Large intestine (tissue), 3 donors: Measurements from ENCODE around the gene POLR1G. TPM values are rescaled to one million over a fixed set of nuclear protein-coding genes. Genes with fewer than 3 reads are reported as not detected.

ENCODE experiments used
- DNase-seq, 2 donors: peaks; one replicate each; pipeline versions ENCODE4 v3.0.0 to v3.0.0-alpha.2; 2013
- H3K27ac ChIP-seq: one replicate; pipeline ENCODE4 v1.5.1; 2013; ENCODE audit warnings: low read length
- H3K27me3 ChIP-seq: 2 replicates; pipeline ENCODE4 v1.6.1; 2013; ENCODE audit warnings: low read length; ENCODE audit not compliant: control insufficient read depth, insufficient read depth
- H3K36me3 ChIP-seq: 2 replicates; pipeline ENCODE4 v1.6.1; 2013; ENCODE audit warnings: low read length; ENCODE audit not compliant: control insufficient read depth, insufficient read depth
- H3K4me1 ChIP-seq: one replicate; pipeline ENCODE4 v1.6.1; 2013; ENCODE audit warnings: low read length; ENCODE audit not compliant: control insufficient read depth, insufficient read depth
- H3K4me3 ChIP-seq: one replicate; pipeline ENCODE4 v1.5.1; 2013; ENCODE audit warnings: low read length
- H3K9me3 ChIP-seq: one replicate; pipeline ENCODE4 v1.6.1; 2013; ENCODE audit warnings: mild to moderate bottlenecking, low read depth, low read length, moderate library complexity; ENCODE audit not compliant: control insufficient read depth
- WGBS: methylation state at CpG from one replicate; pipeline ENCODE4 v1.1.5; 2013; ENCODE audit warnings: low lambda C conversion rate; ENCODE audit not compliant: insufficient coverage; 5-methylcytosine and 5-hydroxymethylcytosine counted together
- polyA plus RNA-seq: library from polyadenylated mRNA; unstranded; fragments of 120-200 nt; gene quantifications from one replicate; pipeline ENCODE4 v1.2.1, GENCODE V29; 2013

The POLR1G gene
- polyA plus RNA-seq, 1 donor = 4.1 TPM

DNA sequence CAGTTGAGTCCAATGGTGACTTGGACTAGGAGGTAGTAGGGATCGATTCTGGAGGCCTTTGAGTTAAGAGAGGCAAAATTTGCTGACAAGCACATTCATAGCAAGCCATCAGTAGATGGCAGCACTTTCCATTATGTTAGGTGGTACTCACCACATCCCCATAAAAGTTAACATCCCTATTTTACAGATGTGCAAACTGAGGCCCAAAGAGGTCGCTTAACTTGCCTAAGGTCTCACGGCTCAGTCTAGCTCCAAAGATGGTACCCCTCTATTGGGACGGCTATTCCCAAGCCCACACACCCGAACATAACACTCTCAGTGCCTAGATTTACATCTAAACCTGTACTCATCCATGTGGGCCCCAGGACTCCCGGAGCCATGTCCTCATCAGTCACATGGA, 39.9 kb downstream of the POLR1G start:
- DNase-seq = no peak
- peaks cover 58% of the 10 kb centered on the region for H3K4me1 ChIP-seq
- WGBS = no CpG with 5 or more reads among the region's 6 CpGs
- no peaks in the 10 kb centered on the region for H3K9me3 ChIP-seq
- H3K4me3 ChIP-seq = no peak overlapping the region
- no peak overlapping the region for H3K27ac ChIP-seq
- no peaks in the 10 kb centered on the region for H3K36me3 ChIP-seq
- H3K27me3 ChIP-seq = no peaks in the 10 kb centered on the region

DNA sequence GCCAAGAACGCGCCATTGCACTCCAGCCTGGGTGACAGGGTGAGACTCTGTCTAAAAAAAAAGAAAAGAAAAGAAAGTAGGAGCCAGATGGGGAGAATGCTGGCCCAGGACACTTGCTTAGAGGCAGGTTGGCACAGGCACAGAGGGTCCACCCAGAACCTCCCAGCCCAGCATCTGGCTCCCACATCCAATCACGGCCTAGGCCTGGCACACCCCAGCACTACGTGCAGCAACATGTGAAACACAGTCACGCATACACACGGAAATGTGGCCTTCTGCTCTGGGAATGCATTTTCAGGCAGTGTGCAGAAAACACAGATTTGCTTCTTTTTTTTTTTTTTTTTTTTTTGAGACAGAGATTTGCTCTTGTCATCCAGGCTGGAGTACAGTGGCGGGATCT, 40.5 kb downstream of the POLR1G start:
- H3K4me1 ChIP-seq = peaks cover 60% of the 10 kb centered on the region
- H3K36me3 ChIP-seq = no peaks in the 10 kb centered on the region
- no peaks in the 10 kb centered on the region for H3K9me3 ChIP-seq
- DNase-seq = peak in 1 of 2 donors; percentile 36
- 60% methylated on average over 1 of the region's 7 CpGs for WGBS
- no peak overlapping the region for H3K4me3 ChIP-seq
- H3K27ac ChIP-seq = peak overlapping the region; percentile 76
- no peaks in the 10 kb centered on the region for H3K27me3 ChIP-seq

DNA sequence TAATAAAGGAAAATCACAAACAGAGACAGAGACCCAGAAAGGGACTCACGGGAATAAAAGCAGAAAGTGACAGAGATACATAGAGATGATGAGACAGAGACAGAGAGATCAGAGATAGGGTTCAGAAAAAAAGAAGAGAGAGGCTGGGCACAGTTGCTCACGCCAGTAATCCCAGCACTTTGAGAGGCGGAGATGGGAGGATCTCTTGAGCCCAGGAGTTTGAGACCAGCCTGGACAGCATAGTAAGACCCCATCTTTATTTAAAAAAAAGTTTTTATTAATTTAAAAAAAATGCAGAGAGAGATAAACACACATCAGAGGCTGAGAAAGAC, 41.9 kb downstream of the POLR1G start:
- 100% methylated on average over 1 of the region's 3 CpGs for WGBS
- H3K36me3 ChIP-seq = no peaks in the 10 kb centered on the region
- no peaks in the 10 kb centered on the region for H3K27me3 ChIP-seq
- H3K9me3 ChIP-seq = no peaks in the 10 kb centered on the region
- no peak overlapping the region for H3K4me3 ChIP-seq
- H3K27ac ChIP-seq = peak overlapping the region; percentile 76
- peaks cover 53% of the 10 kb centered on the region for H3K4me1 ChIP-seq
- DNase-seq = no peak

DNA sequence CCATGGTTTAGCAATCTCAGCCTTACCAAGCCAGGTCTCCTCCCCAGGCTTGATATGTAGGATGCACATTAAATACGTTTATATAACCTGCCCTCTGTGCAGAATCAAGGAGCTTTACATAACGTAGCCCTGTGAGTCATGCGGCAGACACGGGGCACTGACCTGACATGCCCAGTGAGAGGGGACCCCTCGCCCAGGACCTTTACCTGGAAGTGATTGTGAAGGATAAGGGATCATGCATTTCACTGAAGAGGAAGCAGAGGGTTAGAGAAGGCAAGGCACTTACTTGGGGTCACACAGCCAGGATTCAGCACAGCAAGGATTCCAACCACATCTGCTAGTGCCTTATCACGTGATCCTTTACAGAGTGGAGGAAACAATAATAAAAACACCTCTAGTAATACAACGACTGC, 42.4 kb downstream of the POLR1G start:
- Histone ChIP-seq H3K9me3 (no peaks in the 10 kb centered on the region), H3K27ac (peak overlapping the region; percentile 76), H3K36me3 (no peaks in the 10 kb centered on the region), H3K4me3 (no peak overlapping the region), H3K27me3 (no peaks in the 10 kb centered on the region), H3K4me1 (peaks cover 53% of the 10 kb centered on the region)
- WGBS = no CpG with 5 or more reads among the region's 7 CpGs
- DNase-seq = peak in 1 of 2 donors; percentile 51

DNA sequence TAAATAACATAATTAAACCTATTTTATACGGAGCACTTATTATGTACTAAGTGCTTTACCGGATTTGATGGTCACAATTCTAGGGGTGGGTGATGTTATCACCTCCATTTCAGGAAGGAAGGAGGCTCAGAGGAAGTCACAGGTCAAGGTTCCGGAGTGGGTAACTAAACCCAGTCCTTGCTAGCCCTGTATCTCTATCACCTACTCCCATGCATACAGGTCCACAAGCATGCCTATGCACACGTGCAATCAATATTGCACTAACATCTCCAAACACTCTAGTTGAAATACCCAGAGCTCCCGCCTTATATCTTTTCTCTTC, 43.5 kb downstream of the POLR1G start:
- 83% methylated on average over 1 of the region's 5 CpGs for WGBS
- H3K9me3 ChIP-seq = no peaks in the 10 kb centered on the region

DNA sequence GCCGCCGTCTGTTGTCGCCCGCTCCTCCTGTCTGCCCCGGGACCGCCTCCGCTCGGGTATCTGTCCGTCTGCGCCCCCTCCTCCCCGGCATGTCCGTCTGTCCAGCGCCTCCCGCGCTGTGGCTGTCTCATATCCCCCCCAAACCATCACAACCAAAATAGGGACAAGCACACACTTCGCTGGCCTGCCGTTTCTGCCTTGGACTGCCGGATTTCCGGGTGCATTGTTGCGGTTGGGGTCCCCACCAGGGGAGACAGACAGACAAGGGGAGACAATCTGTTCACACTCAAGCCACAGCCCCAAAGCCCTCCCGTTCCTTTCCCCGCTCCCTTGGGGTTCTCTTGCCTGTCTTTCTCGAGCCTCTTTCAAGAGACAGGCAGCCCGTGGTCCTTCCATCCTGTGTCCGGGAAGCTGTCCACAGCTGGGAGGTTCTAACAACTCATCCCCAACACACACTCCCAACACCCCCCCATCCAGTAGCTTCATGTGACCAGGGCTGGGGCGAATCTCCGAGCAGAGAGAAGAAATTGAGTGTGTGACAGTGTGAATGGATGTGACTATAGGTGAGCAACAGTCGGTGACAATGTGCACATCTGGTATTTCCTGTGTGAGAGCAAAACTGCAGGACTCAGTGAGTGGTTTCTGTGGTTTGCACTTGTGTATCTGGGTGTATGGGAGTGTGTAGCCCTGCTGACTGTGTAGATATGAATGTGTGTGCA, 44.8 kb downstream of the POLR1G start:
- peak overlapping the region; percentile 77 for H3K4me3 ChIP-seq
- WGBS = no CpG with 5 or more reads among the region's 28 CpGs
- peak overlapping the region; percentile 62 for H3K27ac ChIP-seq
- peaks cover 58% of the 10 kb centered on the region for H3K4me1 ChIP-seq
- no peaks in the 10 kb centered on the region for H3K9me3 ChIP-seq
- H3K27me3 ChIP-seq = no peaks in the 10 kb centered on the region
- peak in 1 of 2 donors; percentile 67 for DNase-seq
- H3K36me3 ChIP-seq = no peaks in the 10 kb centered on the region

More for the DNA sequence above, 43.5 kb downstream of the POLR1G start:
- no peaks in the 10 kb centered on the region for H3K36me3 ChIP-seq
- peak overlapping the region; percentile 79 for H3K27ac ChIP-seq
- peaks cover 49% of the 10 kb centered on the region for H3K4me1 ChIP-seq
- H3K27me3 ChIP-seq = no peaks in the 10 kb centered on the region
- DNase-seq = no peak
- H3K4me3 ChIP-seq = peak overlapping the region; percentile 48

DNA sequence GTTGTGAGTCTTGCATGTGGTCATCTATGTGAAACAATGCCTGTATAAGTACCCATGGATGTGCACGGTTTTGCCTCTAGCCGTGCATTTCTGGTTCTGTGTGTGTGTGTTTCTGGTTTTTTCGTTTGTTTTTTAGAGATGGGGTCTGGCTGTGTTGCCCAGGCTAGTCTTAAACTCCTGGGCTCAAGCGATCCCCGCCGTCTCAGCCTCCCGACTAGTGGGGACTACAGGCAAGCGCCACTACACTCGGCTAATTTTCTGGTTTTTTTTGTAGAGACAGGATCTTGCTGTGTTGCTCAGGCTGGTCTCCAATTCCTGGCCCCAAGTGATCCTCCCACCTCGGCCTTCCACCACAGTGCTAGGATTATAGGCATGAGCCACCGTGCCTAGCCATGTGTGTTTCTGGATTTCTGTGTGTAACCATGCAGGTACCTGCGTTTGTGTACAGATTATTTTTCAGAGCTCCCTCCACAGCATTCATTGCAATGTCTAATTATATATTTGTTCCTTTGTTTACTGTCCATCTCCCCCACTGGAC, 45.5 kb downstream of the POLR1G start:
- H3K27ac ChIP-seq = no peak overlapping the region
- H3K9me3 ChIP-seq = no peaks in the 10 kb centered on the region
- no CpG with 5 or more reads among the region's 12 CpGs for WGBS
- H3K4me1 ChIP-seq = peaks cover 55% of the 10 kb centered on the region
- no peak for DNase-seq
- H3K4me3 ChIP-seq = no peak overlapping the region
- H3K27me3 ChIP-seq = no peaks in the 10 kb centered on the region
- no peaks in the 10 kb centered on the region for H3K36me3 ChIP-seq

DNA sequence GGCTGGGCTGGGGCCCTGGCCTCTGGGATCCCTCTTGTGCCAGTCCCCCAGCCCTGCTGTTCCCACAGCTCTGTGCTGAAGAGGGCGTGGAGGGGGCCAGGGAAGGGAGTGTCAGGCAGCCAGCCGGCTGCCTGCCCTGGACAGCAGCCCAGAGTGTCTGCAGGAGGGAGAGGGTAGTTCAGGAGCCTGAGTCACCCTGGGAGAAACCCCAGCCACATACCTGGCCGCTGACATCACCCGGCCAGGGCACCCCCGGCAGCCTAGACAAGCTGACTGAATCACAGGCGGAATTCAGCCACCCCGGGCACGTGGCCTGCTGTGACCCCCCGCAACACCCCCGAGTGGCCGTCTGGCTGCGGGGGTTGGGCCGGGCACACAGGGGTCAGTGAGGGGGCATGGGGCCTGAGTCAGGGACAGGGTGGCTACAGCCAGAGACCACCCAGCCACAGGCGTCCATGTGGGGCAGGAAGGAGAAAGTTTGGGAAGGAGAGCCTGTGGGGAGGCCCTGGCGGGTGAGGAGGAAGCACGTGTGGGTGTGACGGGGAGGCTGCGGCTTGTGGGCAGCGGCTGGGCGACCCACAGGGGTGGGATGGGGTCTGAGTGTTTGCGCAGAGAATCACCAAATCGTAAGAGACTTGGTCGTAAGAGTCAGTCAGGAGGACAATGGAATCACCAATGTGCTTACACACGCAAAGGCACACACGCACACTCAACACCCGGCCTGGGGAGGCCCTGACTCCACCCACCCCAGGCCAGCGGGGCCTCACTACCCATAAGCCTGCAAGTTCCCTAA, 49.5 kb downstream of the POLR1G start:
- Histone ChIP-seq H3K36me3 (no peaks in the 10 kb centered on the region), H3K4me3 (no peak overlapping the region), H3K27me3 (no peaks in the 10 kb centered on the region), H3K4me1 (peaks cover 21% of the 10 kb centered on the region), H3K9me3 (no peaks in the 10 kb centered on the region), H3K27ac (peak overlapping the region; percentile 78)
- peak; percentile 98 for DNase-seq
- WGBS = no CpG with 5 or more reads among the region's 27 CpGs

DNA sequence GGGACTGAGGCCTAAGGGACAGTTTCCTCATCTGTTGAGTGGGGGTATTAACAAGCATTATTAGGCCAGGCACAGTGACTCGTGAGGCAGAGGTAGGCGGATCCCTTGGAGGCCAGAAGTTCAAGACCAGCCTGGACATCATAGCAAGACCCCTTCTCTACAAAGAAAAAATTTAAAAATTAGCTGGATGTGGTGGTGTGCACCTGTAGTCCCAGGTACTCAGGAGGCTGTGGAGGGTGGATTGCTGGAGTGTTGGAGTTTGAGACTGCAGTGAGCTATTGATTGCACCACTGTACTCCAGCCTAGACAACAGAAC, 50.0 kb downstream of the POLR1G start:
- H3K27ac ChIP-seq = peak overlapping the region; percentile 78
- H3K4me3 ChIP-seq = no peak overlapping the region
- H3K36me3 ChIP-seq = no peaks in the 10 kb centered on the region
- H3K4me1 ChIP-seq = peaks cover 16% of the 10 kb centered on the region
- no peaks in the 10 kb centered on the region for H3K27me3 ChIP-seq
- no CpG with 5 or more reads among the region's 2 CpGs for whole genome bisulfite sequencing
- no peak for DNase-seq
- no peaks in the 10 kb centered on the region for H3K9me3 ChIP-seq

DNA sequence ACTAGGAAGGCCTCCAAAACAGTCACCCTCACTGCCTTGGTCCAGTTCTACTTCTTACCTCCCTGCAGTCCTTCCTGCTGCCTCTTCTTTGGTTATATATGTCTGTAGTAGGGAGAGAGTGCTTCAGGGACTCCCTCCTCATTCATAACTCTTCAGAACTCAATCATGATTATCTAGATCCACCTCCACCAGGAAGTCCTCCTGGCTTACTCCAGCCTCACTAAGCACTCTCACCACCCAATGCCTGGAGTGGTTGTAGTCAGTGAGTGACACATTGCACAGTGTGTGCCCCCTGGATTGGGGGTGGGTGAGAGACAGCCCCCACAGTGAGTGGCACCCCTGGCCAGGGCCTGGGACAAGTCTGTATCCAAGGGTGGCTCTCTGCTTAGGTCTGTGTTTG, 51.3 kb downstream of the POLR1G start:
- Histone ChIP-seq H3K4me3 (no peak overlapping the region), H3K4me1 (peaks cover 16% of the 10 kb centered on the region), H3K27me3 (peaks cover 4% of the 10 kb centered on the region), H3K9me3 (no peaks in the 10 kb centered on the region), H3K27ac (no peak overlapping the region), H3K36me3 (no peaks in the 10 kb centered on the region)
- no peak for DNase-seq
